Measurements from ENCODE around the gene FHIT.

GRCh38 chr3:60746695-60747416 lies 504.4 kb downstream of the FHIT start:
- TF ChIP-seq CTCF (IDR thresholded peaks at IDR 0.05; ENCODE audit: low read depth, low read length, missing input control) (no peak), REST (IDR thresholded peaks at IDR 0.05) (no peak), YY1 (IDR thresholded peaks at IDR 0.05) (no peak), NR2F2 (IDR thresholded peaks at IDR 0.05) (no peak)

Measured in liver (tissue), 3 donors.